Immature natural killer cell (primary cell): ENCODE data around the gene ALDH1A1. TPM values are rescaled to one million over a fixed set of nuclear protein-coding genes. Genes with fewer than 3 reads are reported as not detected.
"Not testable (repeated sequence)": the region's sequence is repeated elsewhere in the genome, so short reads cannot be mapped to it uniquely, and the experiment has no call there.

Experiments
- DNase-seq, 3 donors: peaks; one replicate each; pipeline ENCODE4 v3.0.0; 2022; ENCODE audit warnings: mixed read lengths in 1 of 3
- H3K27ac Mint-ChIP-seq, 6 donors: one replicate each; pipeline ENCODE4 v1.8.0; 2020; ENCODE audit warnings: mixed read lengths in 6 of 6, mild to moderate bottlenecking in 5 of 6, inconsistent platforms in 4 of 6, moderate library complexity in 3 of 6
- H3K27me3 Mint-ChIP-seq, 3 donors: one replicate each; pipeline ENCODE4 v1.8.0; 2020 to 2021; ENCODE audit warnings: low read depth in 3 of 3, mild to moderate bottlenecking in 3 of 3, mixed read lengths in 3 of 3, moderate library complexity in 3 of 3, inconsistent platforms in 1 of 3
- H3K36me3 Mint-ChIP-seq, 3 donors: one replicate each; pipeline ENCODE4 v1.8.0; 2020; ENCODE audit warnings: mixed read lengths in 3 of 3, inconsistent platforms in 2 of 3, mild to moderate bottlenecking in 2 of 3
- H3K4me1 Mint-ChIP-seq, 2 donors: one replicate each; pipeline ENCODE4 v1.8.0; 2020; ENCODE audit warnings: inconsistent platforms in 2 of 2, mild to moderate bottlenecking in 2 of 2, mixed read lengths in 2 of 2, moderate library complexity in 1 of 2
- H3K4me3 Mint-ChIP-seq, 5 donors: one replicate each; pipeline ENCODE4 v1.8.0; 2020; ENCODE audit warnings: mild to moderate bottlenecking in 5 of 5, mixed read lengths in 5 of 5, inconsistent platforms in 3 of 5, moderate library complexity in 3 of 5
- H3K9me3 Mint-ChIP-seq, 6 donors: one replicate each; pipeline ENCODE4 v1.8.0; 2020; ENCODE audit warnings: mild to moderate bottlenecking in 6 of 6, mixed read lengths in 6 of 6, inconsistent platforms in 4 of 6, moderate library complexity in 3 of 6
- polyA plus RNA-seq, 3 donors: library from polyadenylated mRNA; unstranded; fragments of 300-500 nt; fragmentation: Illumina TruSeq; gene quantifications; one replicate each; pipeline ENCODE4 v1.2.3, GENCODE V29; 2021

Gene ALDH1A1
- polyA plus RNA-seq, 3 donors from 2014 or later = 0.09 TPM; not detected in 2

DNA sequence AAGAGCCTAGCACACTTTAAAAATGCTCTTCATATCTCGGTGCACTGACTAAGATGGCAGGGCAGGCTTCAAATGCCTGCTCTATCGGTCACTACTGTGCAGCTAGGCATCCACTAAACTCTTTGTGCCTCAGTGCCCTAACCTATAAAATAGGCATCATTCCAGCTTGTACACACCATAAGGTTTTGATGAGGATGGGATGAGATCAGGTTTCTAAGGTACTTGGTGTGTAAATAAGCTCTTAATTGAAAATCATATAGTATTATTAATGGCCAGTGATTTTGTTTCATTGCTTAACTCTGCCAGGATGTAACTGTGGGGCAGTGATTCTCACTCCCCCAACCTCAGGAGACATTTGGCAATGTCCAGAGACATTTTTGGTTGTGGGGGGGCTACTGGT, 78.5 kb downstream of the ALDH1A1 start:
- H3K27ac Mint-ChIP-seq = no peak overlapping the region
- H3K4me1 Mint-ChIP-seq = no peaks in the 10 kb centered on the region
- H3K9me3 Mint-ChIP-seq = no peaks in the 10 kb centered on the region
- no peak overlapping the region for H3K4me3 Mint-ChIP-seq
- DNase-seq = no peak
- no peaks in the 10 kb centered on the region for H3K36me3 Mint-ChIP-seq
- peaks cover 3 to 7% (median 5%) of the 10 kb centered on the region in 3 donors for H3K27me3 Mint-ChIP-seq

DNA sequence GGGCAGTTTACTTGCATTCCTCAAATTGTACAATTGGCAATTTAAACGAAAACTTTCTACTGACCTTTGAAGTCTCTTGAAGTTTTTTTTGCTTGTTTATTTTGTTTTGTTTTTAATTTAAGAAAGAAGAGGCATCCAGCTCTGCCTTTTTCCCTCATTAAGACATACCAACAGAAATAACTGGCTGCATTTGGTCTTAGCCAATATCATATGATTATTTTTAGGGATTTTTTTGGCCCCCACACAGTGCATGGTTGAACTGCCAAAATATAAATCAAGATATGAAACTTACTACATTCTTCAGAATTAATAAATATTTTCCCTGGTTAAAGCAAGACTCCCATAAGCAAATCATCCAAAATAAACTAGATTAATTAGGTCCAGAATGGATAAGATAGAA, 79.4 kb downstream of the ALDH1A1 start:
- DNase-seq = no peak
- Mint-ChIP-seq H3K4me3 (no peak overlapping the region), H3K36me3 (no peaks in the 10 kb centered on the region), H3K27ac (no peak overlapping the region), H3K9me3 (no peaks in the 10 kb centered on the region), H3K27me3 (peaks cover 3 to 7% (median 5%) of the 10 kb centered on the region in 3 donors), H3K4me1 (no peaks in the 10 kb centered on the region)

DNA sequence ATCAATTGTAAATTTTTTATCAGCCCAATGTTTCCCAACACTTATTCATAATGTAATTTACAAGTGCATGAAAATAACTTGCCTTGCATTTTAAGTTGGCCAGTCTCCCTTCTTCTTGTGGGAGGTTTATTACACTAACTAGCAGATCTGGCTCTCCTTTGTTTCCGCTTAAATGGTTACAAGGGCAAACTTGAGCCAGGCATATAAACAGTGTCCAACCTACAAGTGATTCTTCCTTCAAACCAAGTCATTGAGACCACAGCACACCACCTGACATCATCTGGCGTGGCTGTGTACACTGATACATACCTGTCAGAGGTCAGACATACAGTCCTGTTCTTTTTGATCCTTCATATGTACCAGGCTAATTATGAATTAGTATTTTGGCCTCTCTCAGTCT, 80.1 kb downstream of the ALDH1A1 start:
- Mint-ChIP-seq H3K4me1 (no peaks in the 10 kb centered on the region), H3K27me3 (peaks cover 3 to 9% (median 7%) of the 10 kb centered on the region in 3 donors), H3K27ac (no peak overlapping the region), H3K9me3 (no peaks in the 10 kb centered on the region), H3K36me3 (no peaks in the 10 kb centered on the region), H3K4me3 (no peak overlapping the region)
- DNase-seq = no peak

DNA sequence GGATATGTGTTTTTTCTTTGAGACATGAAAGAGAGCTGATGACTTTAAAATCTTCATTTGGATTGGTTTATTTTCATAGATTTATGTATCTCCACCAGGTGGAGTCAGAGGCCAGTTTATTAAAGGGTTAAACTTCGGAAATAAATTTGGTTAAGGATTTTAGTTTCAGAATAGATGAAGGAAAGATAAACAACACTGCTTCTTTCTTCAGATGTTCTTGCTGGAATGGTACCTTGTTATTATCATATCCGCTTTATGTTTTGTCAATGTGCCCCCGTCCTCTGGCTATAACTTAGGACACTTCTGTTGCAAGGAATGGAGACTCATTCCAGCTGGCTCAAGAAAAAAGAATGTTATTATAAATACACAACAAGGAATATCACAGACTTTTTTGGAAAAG, 81.2 kb downstream of the ALDH1A1 start:
- Mint-ChIP-seq H3K36me3 (no peaks in the 10 kb centered on the region), H3K27ac (no peak overlapping the region), H3K9me3 (no peaks in the 10 kb centered on the region), H3K27me3 (peaks cover 3 to 9% (median 5%) of the 10 kb centered on the region in 3 donors), H3K4me3 (no peak overlapping the region), H3K4me1 (no peaks in the 10 kb centered on the region)
- no peak for DNase-seq

DNA sequence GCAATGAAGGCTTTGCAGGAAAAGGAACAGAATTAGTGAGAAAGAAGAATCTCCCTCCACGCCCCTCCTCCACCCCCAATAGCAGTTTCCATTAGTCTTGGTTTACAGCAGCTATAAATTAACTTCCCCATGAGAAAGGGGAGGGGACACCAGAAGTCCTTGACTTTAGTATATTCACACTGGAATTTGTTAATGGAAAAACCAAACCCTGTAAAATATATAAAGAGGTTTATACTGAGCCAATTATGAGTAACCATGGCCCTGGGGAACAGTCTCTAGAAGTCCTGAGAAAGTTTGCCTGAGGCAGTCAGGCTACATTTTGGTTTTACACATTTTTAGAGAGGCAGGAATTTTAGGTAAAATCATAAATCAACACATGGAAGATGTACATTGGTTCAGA, 88.5 kb downstream of the ALDH1A1 start:
- no peak overlapping the region for H3K4me3 Mint-ChIP-seq
- H3K36me3 Mint-ChIP-seq = no peaks in the 10 kb centered on the region
- H3K27me3 Mint-ChIP-seq = peaks cover 0 to 5% (median 2%) of the 10 kb centered on the region in 3 donors
- DNase-seq = no peak
- H3K27ac Mint-ChIP-seq = no peak overlapping the region
- H3K9me3 Mint-ChIP-seq = no peaks in the 10 kb centered on the region
- no peaks in the 10 kb centered on the region for H3K4me1 Mint-ChIP-seq

DNA sequence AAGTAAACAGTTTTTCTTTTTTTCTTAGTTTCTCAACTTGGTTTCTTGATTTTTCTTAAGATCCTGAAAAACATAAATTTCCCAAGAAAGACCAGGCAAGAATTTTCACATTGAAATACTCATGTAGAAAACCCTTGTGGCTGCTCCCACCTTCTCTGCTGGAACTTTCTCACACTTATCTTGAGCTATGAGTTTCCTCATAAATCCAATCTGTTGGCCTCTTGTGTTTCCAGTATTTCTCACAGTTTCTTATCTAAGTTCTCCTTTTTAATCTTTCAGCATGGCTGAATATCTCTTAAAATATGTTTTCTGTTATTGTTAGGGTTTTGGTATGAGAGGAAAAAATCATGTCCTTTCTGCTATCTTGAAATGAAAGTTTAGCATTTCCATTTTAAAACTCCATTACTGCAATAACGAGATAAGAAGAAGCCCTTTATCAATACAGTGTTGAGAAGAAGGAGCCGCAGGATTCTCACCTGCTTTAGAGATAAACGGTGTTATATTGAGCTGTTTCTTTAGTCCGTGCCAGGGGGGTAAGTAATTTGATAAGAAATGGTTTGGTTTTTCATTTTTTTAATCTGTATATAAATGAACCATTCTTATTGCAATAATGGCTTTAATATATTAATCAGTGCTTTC, 89.3 kb downstream of the ALDH1A1 start:
- Mint-ChIP-seq H3K27me3 (peaks cover 0 to 5% (median 2%) of the 10 kb centered on the region in 3 donors), H3K27ac (no peak overlapping the region), H3K4me1 (no peaks in the 10 kb centered on the region), H3K4me3 (no peak overlapping the region), H3K36me3 (no peaks in the 10 kb centered on the region), H3K9me3 (no peaks in the 10 kb centered on the region)
- no peak for DNase-seq

DNA sequence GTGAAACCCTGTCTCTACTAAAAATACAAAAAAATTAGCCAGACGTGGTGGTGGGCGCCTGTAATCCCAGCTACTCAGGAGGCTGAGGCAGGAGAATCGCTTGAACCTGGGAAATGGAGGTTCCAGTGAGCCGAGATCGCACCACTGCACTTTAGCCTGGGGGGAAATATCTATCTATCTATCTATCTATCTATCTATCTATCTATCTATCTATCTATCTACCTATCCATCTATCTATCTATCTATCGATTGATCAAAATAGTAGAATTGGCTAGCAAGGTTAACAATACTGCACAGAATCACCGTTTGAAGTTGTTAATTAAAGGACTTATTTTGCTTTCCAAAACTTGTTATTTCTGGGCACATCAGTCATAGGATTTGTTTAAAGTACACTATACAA, 90.1 kb downstream of the ALDH1A1 start:
- not testable (repeated sequence) for DNase-seq, H3K27me3 Mint-ChIP-seq, H3K4me1 Mint-ChIP-seq, H3K27ac Mint-ChIP-seq, H3K4me3 Mint-ChIP-seq, H3K9me3 Mint-ChIP-seq, H3K36me3 Mint-ChIP-seq

DNA sequence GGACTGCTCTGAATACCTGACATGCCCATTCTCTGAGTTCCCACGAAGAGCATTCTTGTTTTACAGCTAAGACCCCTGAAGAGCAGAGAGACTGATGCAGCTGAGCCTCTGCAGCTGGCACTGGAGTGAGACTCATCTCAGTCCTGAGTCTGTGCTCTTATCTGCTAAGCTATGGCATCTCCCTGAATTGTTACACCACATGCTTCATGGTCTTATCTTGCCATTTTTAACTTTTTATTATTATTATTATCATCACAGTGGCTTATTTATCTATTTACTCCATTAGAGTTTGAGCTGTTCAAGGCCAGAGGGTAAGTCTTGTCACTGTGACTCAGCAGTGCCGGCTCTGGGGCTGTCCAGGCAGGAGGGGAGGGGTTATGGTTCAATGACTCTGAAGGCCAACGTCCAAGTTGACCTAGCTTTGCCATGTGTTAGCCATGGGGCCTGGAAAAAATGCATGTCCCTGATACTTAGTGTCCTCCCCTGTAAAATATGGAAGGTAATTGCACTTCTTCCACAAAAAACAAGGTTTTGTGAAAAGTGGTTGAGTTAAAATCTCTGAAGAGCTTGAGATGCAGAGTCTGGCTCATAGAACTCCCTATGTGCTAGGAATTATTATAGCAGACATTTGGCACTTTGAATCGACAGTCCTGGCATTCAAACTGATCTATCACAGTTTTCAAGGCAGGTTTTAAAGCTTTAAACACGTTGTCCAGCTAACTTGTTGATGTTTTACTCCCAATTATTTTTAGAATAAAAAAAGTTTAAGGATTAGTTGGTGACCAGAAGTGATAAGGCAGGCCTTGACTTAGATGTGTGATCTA, 94.6 kb downstream of the ALDH1A1 start:
- no peaks in the 10 kb centered on the region for H3K36me3 Mint-ChIP-seq
- H3K4me3 Mint-ChIP-seq = no peak overlapping the region
- no peak overlapping the region for H3K27ac Mint-ChIP-seq
- H3K27me3 Mint-ChIP-seq = peaks cover 0 to 2% (median 2%) of the 10 kb centered on the region in 3 donors
- no peaks in the 10 kb centered on the region for H3K4me1 Mint-ChIP-seq
- H3K9me3 Mint-ChIP-seq = no peaks in the 10 kb centered on the region
- no peak for DNase-seq

DNA sequence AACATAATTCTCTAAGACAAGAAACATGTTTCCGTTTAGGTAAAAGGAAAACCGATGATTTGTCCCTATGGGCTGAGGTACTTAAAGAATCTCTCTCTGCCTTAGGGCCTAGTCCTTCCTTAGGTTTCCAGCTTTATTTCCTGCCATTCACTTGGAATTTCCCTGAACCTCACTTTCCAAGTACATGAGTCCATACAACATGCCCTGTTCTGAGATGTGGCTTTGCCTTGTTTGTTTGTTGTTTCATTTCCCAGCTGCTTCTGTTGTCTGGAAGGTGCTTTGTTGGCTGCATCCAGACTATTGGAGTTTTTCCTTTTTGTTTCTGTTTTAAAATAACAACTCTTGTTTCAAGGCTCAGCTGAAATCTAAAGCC, 95.2 kb downstream of the ALDH1A1 start:
- no peak for DNase-seq
- H3K27me3 Mint-ChIP-seq = peaks cover 0 to 2% (median 2%) of the 10 kb centered on the region in 3 donors
- no peak overlapping the region for H3K27ac Mint-ChIP-seq
- H3K4me1 Mint-ChIP-seq = no peaks in the 10 kb centered on the region
- no peaks in the 10 kb centered on the region for H3K36me3 Mint-ChIP-seq
- no peak overlapping the region for H3K4me3 Mint-ChIP-seq
- no peaks in the 10 kb centered on the region for H3K9me3 Mint-ChIP-seq

DNA sequence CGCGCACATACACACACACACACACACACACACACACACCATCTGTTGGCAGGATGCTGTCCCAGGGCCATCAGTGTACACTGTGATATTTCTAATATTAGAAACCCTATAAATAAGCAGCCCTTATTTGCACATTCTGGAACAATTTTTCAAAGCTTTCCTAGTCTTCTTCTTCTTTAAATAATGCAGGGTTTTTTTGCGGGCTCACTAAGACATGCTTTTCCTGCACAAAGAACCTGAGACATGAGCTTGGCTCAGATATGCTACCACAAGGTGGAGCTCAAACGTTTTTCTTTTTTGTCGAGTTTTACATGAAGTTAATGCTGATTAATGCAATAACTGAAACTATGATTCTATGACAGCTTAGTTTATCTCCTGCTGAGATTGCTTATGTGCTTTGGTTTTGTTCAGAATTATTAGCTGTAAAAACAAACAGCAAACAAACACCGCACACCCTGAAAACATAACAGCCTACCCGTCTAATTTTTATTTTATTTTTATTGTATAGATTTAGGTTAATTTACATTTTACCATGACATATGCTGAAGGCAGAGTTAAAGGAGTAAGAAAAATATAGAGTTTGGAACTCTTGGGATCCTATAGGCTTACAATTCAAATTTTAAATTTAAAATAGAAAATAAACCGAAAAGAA, 95.8 kb downstream of the ALDH1A1 start:
- Mint-ChIP-seq H3K27ac (no peak overlapping the region), H3K9me3 (no peaks in the 10 kb centered on the region), H3K27me3 (peaks cover 0 to 2% (median 2%) of the 10 kb centered on the region in 3 donors), H3K4me1 (no peaks in the 10 kb centered on the region), H3K4me3 (no peak overlapping the region), H3K36me3 (no peaks in the 10 kb centered on the region)
- DNase-seq = peak in 1 of 3 donors; percentile 1

DNA sequence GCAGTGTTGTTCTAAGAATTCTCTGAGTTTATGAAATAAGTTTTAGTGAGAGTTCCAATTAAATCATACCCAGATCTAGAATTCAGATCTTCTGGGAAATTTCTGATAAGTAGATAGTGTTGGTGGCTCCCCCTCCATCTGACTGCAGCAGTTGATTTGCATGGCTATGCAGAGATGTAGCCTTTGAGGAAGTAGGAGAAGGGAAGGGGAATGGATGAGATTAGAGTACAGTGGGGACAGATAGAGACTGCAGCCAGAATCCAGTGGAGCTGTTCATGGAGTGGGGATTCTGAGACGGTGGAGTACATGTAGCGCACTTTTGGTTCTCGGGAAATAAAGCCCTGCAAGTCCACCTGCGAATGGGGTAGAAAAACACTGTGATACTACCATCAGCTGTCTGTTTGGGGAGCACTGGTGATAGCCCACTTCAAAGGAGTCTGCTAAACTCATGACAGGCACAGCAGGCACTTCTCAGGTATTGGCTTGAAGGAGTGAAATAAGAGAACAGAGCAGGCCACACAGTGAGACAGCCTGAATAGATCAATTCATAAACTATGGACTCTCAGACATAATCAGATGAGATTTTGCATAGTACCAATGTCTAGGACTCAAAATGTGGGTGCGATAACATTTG, 96.8 kb downstream of the ALDH1A1 start:
- Mint-ChIP-seq H3K9me3 (no peaks in the 10 kb centered on the region), H3K27ac (no peak overlapping the region), H3K36me3 (no peaks in the 10 kb centered on the region), H3K4me1 (no peaks in the 10 kb centered on the region), H3K27me3 (peaks cover 0 to 2% (median 0%) of the 10 kb centered on the region in 3 donors), H3K4me3 (no peak overlapping the region)
- no peak for DNase-seq

DNA sequence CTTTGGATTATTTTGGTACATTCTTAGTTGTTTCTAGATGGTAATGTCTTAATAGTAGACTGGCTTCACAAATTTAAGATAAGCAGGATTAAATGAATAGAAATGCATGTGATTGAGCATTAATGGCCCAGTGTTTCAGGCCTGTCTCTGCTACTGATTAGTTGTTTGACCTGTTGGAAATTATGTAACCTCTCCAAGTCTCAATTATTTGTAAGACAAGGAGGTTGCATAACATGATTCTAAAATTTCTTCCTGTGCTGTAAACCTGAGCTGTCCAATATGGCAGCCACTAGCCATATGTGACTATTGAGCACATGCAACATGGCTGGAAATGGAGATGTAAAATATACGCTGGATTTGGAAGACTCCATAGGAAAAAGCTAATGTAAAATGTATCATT, 97.5 kb downstream of the ALDH1A1 start:
- Mint-ChIP-seq H3K36me3 (no peaks in the 10 kb centered on the region), H3K27me3 (peaks cover 0 to 2% (median 0%) of the 10 kb centered on the region in 3 donors), H3K9me3 (no peaks in the 10 kb centered on the region), H3K27ac (no peak overlapping the region), H3K4me3 (no peak overlapping the region), H3K4me1 (no peaks in the 10 kb centered on the region)
- DNase-seq = no peak
